Measurements from ENCODE around the gene GOLGA6L25. TPM values are rescaled to one million over a fixed set of nuclear protein-coding genes. Genes with fewer than 3 reads are reported as not detected.

GOLGA6L25 gene, protein sequence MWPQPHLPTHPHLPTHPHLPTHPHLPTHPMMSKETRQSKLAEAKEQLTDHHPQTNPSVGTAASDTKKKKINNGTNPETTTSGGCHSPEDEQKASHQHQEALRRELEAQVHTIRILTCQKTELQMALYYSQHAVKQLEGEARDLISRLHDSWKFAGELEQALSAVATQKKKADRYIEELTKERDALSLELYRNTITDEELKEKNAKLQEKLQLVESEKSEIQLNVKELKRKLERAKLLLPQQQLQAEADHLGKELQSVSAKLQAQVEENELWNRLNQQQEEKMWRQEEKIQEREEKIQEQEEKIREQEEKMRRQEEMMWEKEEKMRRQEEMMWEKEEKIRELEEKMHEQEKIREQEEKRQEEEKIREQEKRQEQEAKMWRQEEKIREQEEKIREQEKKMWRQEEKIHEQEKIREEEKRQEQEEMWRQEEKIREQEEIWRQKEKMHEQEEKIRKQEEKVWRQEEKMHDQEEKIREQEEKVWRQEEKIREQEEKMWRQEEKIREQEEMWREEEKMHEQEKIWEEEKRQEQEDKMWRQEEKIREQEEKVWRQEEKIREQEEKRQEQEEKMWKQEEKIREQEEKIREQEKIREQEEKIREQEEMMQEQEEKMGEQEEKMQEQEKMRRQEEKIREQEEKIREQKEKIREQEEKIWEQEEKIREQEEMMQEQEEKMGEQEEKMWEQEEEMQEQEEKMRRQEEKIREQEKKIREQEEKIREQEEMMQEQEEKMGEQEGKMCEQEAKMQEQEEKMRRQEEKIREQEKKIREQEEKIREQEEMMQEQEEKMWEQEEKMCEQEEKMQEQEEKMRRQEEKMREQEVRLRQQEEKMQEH
- not detected in 2 replicates for total RNA-seq

GRCh38 chr15:28553268-28553667 is at the start of gene GOLGA6L25:
TSS of gene GOLGA6L25 (plus strand) at chr15:28553568. CDS start at chr15:28553629, 61 bp downstream.

GRCh38 chr15:28532954-28533353 is 20.4 kb upstream of the GOLGA6L25 start, which contains the start of gene GOLGA8G:
TSS of gene GOLGA8G (minus strand) at chr15:28532971. CDS start at chr15:28532909, 62 bp downstream.

Other genes starting within 250 kb of the GOLGA6L25 start
- 35.7 and 44.8 TPM in 2 replicates for gene HERC2, start 231.4 kb upstream of the GOLGA6L25 start, total RNA-seq
- gene GOLGA6L24, start 195.5 kb upstream of the GOLGA6L25 start, total RNA-seq = not detected in 2 replicates
- gene GOLGA8F, start 174.9 kb upstream of the GOLGA6L25 start, total RNA-seq = not detected in 2 replicates
- not detected in 2 replicates for gene GOLGA8G, start 20.6 kb upstream of the GOLGA6L25 start, total RNA-seq
- 1.9 TPM in 1 of 2 replicates, not detected in the other for gene GOLGA8M, start 158.9 kb downstream of the GOLGA6L25 start, total RNA-seq

Data from epithelial cell of umbilical artery (primary cell).